Right ventricle myocardium superior (tissue), 1 donor: ENCODE measurements around the gene PREB. TPM values are rescaled to one million over a fixed set of nuclear protein-coding genes. Genes with fewer than 3 reads are reported as not detected.

Experiments
- ATAC-seq: fragments of 200-7000 bp; cut with Tn5 transposase; one replicate; pipeline ENCODE4 v1.9.1; 2020; ENCODE audit warnings: mild to moderate bottlenecking; ENCODE audit not compliant: poor library complexity
- DNase-seq: peaks from one replicate; pipeline ENCODE4 v3.0.0-alpha.2; 2020
- intact Hi-C: fragments of 100-400 bp; cut with DNase I; formaldehyde crosslinking; loops from one replicate; pipeline ENCODE4 v1.11.2; 2022
- total RNA-seq: library from RNA; stranded (reverse); fragmentation: NEBNext Ultra II Directional; extraction: Animal tissue kit (Norgen Biotek cat#: 25700); gene quantifications from one replicate; pipeline ENCODE4 v1.2.1, GENCODE V29; 2021
- donor health status: DM: no; HTN: yes; CAD: no; lungs with severe emphysema.

The PREB gene
- total RNA-seq, 1 donor from 2014 or later: 50.6 TPM

DNA sequence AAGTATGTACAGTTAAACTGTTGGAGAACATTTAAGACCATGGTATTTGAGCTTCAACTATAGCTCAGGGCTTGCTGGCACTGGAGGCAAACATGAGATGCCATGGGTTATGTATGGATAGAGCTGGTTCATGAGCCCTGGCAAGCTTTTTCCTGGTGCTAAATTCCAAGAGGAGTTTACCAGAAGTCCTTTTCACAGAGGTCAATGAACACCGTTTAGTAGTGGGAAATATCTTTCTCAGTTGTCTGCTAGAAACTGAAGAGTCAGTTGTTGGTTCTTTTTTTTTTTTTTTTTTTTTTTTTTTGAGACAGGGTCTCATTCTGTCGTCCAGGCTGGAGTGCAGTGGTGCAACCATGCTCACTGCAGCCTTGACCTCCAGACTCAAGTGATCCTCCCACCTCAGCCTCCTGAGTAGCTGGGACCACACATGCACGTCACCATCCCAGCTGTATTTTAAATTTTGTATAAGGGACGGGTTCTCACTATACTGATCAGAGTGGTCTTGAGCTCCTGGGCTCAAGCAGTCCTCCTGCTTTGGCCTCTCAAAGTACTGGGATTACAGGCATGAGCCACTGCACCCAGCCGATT is 46.5 kb downstream of the PREB start:
- DNase-seq (no peak), ATAC-seq (no peak)
- intact Hi-C loops: loop anchor here (10.0 kb wide), 1 partner anchor 53 kb away; the partner anchor contains the start of gene TMEM214

DNA sequence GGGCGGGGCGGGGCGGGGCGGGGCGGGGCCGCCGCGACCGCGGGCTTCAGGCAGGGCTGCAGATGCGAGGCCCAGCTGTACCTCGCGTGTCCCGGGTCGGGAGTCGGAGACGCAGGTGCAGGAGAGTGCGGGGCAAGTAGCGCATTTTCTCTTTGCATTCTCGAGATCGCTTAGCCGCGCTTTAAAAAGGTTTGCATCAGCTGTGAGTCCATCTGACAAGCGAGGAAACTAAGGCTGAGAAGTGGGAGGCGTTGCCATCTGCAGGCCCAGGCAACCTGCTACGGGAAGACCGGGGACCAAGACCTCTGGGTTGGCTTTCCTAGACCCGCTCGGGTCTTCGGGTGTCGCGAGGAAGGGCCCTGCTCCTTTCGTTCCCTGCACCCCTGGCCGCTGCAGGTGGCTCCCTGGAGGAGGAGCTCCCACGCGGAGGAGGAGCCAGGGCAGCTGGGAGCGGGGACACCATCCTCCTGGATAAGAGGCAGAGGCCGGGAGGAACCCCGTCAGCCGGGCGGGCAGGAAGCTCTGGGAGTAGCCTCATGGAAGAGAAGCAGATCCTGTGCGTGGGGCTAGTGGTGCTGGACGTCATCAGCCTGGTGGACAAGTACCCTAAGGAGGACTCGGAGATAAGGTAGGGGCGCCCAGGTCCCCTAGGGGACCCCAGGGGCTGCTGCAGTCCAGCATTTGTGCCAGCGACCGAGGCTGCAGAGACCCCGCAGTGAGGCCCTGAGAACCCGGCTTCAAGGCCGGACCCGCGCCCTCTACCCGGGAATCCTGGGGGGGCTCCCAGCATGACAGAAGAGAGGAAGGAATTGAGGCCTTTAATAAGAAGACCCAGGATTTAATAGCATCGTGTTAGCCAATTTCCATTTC is 47.5 kb downstream of the PREB start, which contains the start of gene KHK:
Gene KHK, plus strand, starts transcription at position 49 of the 870 bp plus-strand sequence. Its CDS starts 488 bp downstream, at position 537.
- DNase-seq (peak; percentile 73), ATAC-seq (peak; percentile 24)
- intact Hi-C loops: loop anchor here (10.0 kb wide), 1 partner anchor 52 kb away; the partner anchor contains the start of gene TMEM214

GRCh38 chr2:27086090-27086723 is 48.2 kb downstream of the PREB start:
- intact Hi-C loops: loop anchor here (10.0 kb wide), 1 partner anchor 51 kb away; the partner anchor contains the start of gene TMEM214
- ATAC-seq (peak; percentile 92), DNase-seq (peak; percentile 98)

DNA sequence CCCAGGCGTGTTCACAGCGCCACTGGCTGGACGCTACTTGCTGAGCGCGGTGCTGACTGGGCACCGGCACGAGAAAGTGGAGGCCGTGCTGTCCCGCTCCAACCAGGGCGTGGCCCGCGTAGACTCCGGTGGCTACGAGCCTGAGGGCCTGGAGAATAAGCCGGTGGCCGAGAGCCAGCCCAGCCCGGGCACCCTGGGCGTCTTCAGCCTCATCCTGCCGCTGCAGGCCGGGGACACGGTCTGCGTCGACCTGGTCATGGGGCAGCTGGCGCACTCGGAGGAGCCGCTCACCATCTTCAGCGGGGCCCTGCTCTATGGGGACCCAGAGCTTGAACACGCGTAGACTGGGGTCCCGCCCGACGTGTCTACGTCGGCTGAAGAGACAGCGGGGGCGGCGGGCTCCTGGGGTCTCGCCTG is 48.8 kb downstream of the PREB start:
- ATAC-seq: peak; percentile 69

GRCh38 chr2:27085062-27085672 is 49.3 kb downstream of the PREB start:
- DNase-seq (no peak), ATAC-seq (no peak)
- intact Hi-C loops: loop anchor here (2.0 to 10.0 kb wide), 2 partner anchors 50 to 118 kb away; partner anchors contain the start of gene TMEM214

More for the DNA sequence above, 48.8 kb downstream of the PREB start:
- intact Hi-C loops: loop anchor here (2.0 to 10.0 kb wide), 2 partner anchors 51 to 119 kb away; partner anchors contain the start of gene TMEM214
- peak; percentile 89 for DNase-seq

GRCh38 chr2:27084297-27085061 is 50.0 kb downstream of the PREB start:
- ATAC-seq: no peak
- intact Hi-C loops: loop anchor here (2.0 to 10.0 kb wide), 2 partner anchors 50 to 118 kb away; partner anchors contain the start of gene TMEM214

GRCh38 chr2:27083410-27084296 is 50.8 kb downstream of the PREB start:
- ATAC-seq (no peak), DNase-seq (peak; percentile 28)
- intact Hi-C loops: loop anchor here (2.0 to 10.0 kb wide), 2 partner anchors 49 to 117 kb away; partner anchors contain the start of gene TMEM214

More at GRCh38 chr2:27084297-27085061, 50.0 kb downstream of the PREB start:
- no peak for DNase-seq

GRCh38 chr2:27082773-27083409 is 51.5 kb downstream of the PREB start:
- intact Hi-C loops: loop anchor here (10.0 kb wide), 1 partner anchor 48 kb away; the partner anchor contains the start of gene TMEM214
- DNase-seq: peak; percentile 39
- no peak for ATAC-seq

DNA sequence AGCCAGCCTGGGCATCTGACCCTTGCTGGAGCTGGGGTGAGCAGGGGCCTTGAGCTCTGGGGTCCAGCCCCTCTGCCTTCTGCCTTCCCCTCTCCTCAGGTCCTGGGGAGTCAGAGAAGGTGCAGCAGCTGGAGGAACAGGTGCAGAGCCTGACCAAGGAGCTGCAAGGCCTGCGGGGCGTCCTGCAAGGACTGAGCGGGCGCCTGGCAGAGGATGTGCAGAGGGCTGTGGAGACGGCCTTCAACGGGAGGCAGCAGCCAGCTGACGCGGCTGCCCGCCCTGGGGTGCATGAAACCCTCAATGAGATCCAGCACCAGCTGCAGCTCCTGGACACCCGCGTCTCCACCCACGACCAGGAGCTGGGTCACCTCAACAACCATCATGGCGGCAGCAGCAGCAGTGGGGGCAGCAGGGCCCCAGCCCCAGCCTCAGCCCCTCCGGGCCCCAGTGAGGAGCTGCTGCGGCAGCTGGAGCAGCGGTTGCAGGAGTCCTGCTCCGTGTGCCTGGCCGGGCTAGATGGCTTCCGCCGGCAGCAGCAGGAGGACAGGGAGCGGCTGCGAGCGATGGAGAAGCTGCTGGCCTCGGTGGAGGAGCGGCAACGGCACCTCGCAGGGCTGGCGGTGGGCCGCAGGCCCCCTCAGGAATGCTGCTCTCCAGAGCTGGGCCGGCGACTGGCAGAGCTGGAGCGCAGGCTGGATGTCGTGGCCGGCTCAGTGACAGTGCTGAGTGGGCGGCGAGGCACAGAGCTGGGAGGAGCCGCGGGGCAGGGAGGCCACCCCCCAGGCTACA is 52.3 kb downstream of the PREB start:
- ATAC-seq: no peak

More for the DNA sequence above, 52.3 kb downstream of the PREB start:
- peak; percentile 39 for DNase-seq
- intact Hi-C loops: loop anchor here (10.0 kb wide), 1 partner anchor 47 kb away; the partner anchor contains the start of gene TMEM214

Other genes starting within 250 kb of the PREB start
- 57.9 TPM for gene MAPRE3, start 164.0 kb downstream of the PREB start, total RNA-seq
- gene TMEM214, start 101.7 kb downstream of the PREB start, total RNA-seq: 28.2 TPM
- gene AGBL5, start 83.0 kb downstream of the PREB start, total RNA-seq: 6.8 TPM
- gene OST4, start 63.0 kb downstream of the PREB start, total RNA-seq: 393 TPM
- gene EMILIN1, start 56.0 kb downstream of the PREB start, total RNA-seq: 17.4 TPM
- gene KHK, start 47.9 kb downstream of the PREB start, total RNA-seq: 3.3 TPM
- gene CGREF1, start 15.5 kb downstream of the PREB start, total RNA-seq: 1.4 TPM
- 4.0 TPM for gene ABHD1, start 10.8 kb downstream of the PREB start, total RNA-seq
- gene PRR30, start 4.8 kb upstream of the PREB start, total RNA-seq: not detected
- not detected for gene TCF23, start 14.4 kb upstream of the PREB start, total RNA-seq
- gene ATRAID, start 77.4 kb upstream of the PREB start, total RNA-seq: 109 TPM
- 12.3 TPM for gene SLC5A6, start 77.6 kb upstream of the PREB start, total RNA-seq
- gene CAD, start 82.7 kb upstream of the PREB start, total RNA-seq: 8.6 TPM
- 10.4 TPM for gene SLC30A3, start 128.4 kb upstream of the PREB start, total RNA-seq
- 2.3 TPM for gene DNAJC5G, start 140.8 kb upstream of the PREB start, total RNA-seq
- gene TRIM54, start 147.8 kb upstream of the PREB start, total RNA-seq: 301 TPM
- 0.59 TPM for gene UCN, start 173.8 kb upstream of the PREB start, total RNA-seq
- gene MPV17, start 188.5 kb upstream of the PREB start, total RNA-seq: 37.2 TPM
- 14.6 TPM for gene GTF3C2, start 222.1 kb upstream of the PREB start, total RNA-seq
- 37.4 TPM for gene EIF2B4, start 235.7 kb upstream of the PREB start, total RNA-seq
- 55.6 TPM for gene SNX17, start 236.0 kb upstream of the PREB start, total RNA-seq
- 6.0 TPM for gene ZNF513, start 246.1 kb upstream of the PREB start, total RNA-seq